NCI-H345 (cell line): ENCODE data around the gene VRK3.
A peak's percentile ranks its signal among the peaks of the same experiment; 100 is the strongest.
"Not testable (repeated sequence)": the region's sequence is repeated elsewhere in the genome, so short reads cannot be mapped to it uniquely, and the experiment has no call there.

Experiments
- DNase-seq: peaks from one replicate; lab custom pipeline; 2025; lab: John Stamatoyannopoulos, UW

VRK3 gene

DNA sequence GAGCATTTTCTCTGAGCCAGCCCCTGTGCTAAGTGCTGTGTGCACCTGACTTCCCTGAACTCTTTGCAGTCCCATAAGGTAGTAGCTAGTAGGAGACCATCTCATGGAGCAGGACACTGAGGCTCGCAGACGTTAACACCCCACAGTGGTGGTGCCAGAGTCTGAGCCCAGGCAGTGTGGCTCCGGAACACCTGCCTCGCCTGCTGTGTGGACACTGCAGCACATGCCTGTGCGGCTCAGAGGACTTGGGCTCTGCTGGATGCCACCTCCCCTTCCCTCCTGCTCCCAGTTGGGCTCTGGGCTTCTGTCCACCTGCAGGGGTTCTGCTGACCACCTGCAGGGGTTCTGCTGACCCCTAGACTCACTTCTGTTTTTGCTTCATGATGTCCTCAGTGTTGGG lies 37.2 kb downstream of the VRK3 start:
- no peak for DNase-seq

DNA sequence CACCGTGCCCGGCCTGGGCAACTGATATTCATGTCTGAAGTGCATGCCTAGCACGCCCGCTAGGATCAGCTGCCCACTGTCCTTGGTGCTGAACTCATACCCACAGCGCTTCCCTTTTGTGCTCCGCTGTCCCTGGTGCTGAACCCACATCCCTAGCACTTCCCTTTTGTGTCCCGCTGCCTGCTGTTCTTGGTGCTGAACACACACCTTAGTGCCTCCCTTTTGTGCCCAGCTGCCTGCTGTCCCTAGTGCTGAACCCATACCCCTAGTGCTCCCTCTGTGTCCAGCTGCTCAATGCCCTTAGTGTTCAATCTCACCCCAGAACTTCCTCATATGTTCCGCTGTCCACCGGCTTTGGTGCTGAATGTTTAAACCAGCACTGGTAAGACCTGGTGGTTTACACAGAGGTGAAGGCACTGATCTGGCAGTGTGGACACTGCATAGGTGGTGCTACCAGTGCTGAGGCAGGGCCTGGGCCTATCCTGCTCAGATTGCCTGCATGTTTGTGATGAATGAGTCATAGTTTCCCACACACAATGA lies 37.9 kb downstream of the VRK3 start:
- DNase-seq = no peak

DNA sequence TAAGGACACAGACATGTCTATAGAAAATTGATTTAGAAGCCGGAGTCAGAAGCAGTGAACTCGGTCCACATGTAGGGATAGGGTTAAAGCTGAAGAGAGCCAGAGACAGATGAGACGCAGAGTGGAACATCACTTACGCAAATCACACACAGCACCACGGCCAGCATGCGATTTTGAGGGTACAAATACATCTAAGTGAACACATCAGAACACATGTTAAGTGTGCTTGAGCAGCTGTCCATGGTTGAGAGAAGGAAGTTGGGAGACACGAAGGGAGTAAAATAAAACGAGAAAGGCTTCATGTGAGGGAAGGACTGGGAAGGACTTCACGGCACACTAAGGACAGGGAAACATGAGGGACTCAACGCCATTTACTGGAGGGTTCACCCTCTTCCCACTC lies 38.8 kb downstream of the VRK3 start:
- DNase-seq = no peak

DNA sequence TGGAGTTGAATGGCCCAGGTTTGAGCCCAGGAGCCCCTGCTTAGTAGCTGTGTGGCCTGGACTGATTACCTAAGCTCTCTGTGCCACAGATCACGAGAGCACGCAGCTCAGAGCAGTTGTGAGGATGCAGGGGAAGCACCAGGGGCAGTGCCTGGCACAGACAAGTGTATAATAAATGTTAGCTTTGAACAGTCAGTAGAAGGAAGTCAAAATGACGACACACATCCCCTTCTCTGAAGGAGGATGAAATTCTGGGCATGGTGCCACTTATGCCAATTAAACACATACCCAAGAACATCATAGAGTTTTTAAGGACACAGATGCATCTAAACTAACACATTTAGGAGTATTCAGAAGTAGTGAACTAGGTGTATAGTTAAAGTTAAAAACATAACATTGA lies 39.3 kb downstream of the VRK3 start:
- no peak for DNase-seq

DNA sequence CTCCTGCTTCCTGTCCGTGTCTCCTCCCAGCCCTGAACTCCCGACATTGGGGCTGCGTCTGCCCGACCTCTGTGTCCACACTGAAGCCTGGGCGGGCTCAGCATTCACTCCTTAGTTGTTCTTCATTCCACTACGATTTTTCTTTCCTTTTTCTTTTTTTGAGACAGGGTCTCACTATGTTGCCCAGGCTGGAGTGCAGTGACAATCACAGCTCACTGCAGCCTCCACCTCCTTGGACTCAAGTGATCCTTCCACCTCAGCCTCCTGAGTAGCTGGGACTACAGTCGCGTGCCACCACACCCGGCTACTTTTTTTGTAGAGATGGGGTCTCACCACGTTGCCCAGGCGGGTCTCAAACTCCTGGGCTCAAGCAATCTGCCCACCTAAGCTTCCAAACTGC lies 40.7 kb downstream of the VRK3 start:
- DNase-seq = no peak

DNA sequence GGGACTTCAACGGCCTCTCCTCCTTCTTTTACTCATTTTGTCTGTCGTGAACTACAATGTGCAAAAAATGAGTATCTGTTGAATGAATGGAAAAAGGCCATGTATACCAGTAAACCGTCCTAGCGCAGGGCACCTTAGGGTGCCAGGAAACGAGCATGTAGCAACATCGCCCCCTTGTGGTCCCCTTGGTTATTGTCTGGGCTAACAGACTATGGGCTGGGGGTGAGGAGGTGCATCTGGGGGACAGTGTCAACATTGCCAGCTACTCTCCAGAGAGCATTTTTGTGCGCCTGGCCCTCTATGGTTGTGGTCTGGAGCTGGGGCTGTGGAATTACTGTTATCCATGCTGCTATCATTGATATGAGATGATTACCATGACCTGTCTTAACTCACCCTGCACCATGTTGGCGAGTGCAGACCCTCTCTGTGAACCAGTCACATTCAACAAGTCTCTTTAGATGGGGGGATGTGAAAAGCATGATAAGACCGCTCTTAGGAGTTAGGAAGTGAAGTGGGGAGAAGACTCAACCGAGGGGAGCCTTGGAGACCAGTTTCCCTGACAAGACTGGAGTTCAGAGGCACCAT lies 41.4 kb downstream of the VRK3 start:
- DNase-seq = peak; percentile 36

DNA sequence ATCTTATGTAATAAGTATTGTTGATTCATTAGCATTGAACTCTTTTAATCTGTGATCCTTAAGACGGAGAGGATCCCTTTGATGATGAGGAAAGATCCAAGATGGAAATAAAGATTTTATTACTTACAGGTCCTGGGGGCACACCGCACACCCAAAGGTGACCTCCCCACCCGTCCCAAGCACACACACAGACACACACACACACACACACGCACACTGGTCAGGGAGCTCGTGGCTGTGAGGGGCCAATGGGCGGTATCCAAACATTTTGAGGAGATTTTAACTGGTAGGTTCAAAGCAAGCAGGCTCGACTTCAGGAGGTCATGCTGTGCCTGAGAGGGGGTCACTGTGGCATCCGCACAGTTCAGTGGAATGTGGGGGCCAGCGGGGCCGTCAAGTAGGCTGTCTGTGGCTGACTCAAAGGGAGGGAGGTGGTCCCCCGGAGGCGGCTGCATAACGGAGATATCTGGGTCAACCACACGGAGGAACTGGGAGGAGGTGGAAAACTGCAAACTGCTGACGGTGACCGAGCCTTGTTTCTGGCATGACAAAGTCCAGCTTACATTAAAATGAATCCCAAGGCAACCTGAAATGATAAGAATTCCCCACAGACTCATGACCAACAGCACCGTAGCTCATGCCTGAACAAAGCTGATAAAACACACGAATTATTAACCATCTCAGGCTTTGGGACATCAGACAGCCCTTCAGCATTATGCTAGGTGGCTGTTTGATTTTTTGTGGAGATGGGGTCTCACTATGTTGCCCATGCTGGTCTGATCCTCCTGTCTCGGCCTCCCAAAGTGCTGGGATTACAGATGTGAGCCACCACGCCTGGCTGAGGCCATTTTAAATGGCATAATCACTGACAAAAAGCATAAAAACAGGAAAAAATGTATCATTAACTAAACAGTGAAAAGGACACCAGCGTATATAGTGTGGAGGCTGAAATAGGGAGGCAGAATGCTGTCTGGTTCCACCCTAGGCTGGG lies 43.3 kb downstream of the VRK3 start:
- no peak for DNase-seq

DNA sequence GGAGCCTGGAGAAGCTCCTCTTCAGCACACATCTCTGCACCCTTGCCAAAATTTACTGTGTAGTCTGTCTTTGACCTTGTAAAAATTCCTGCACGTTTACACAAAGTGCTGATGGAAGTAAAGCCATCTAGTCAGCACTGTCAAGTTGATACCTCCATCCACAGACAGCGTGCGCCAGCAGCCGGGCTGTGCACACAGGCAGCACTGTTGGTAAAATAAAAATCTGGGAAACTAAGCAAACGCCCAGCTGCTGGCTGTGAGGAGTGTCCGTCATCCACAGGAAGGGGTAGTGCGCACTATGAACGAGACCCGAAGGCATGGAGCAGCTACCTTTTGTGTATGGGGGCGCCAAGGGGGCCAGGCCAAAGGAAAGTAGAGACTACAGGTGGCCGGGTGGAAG lies 46.8 kb downstream of the VRK3 start:
- DNase-seq = no peak

DNA sequence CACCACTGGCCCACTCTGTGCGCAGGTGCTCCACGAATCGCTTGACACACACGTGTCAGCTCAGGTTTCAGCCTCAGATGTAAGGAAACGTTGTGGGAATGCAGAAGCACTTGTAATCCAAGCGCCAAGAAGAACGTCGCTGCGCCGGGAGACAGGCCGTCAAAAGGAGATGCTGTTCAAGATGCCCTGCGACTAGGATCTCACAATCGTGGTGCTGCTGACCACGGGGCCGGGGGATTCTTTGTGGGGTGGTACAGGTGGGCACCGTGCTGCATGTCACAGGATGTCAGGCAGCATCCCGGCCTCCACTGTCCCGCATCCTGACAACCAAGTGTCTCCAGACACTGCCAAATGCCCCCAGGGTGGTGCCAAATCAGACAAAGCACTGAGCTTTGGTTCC lies 47.3 kb downstream of the VRK3 start:
- DNase-seq = no peak

DNA sequence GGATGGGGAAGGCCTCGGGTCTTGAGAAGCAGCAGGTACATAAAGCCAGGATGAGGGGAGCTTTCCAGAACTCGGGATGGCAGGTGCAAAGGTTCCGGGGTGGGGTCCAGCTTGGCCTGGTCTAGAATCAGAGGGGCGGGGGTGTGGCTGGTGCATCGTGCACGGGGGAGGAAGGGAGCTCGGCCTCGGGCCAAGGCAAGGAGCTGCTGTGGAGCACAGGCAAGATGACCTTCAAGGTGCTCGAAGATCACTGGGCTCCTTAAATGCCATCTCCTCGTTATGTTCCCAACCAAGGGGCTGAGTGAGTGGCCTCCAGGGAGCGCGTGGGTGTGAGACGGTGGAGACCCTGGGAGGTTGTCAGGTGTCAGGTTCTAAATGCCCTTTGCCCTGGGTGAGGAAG lies 48.1 kb downstream of the VRK3 start:
- DNase-seq = no peak

DNA sequence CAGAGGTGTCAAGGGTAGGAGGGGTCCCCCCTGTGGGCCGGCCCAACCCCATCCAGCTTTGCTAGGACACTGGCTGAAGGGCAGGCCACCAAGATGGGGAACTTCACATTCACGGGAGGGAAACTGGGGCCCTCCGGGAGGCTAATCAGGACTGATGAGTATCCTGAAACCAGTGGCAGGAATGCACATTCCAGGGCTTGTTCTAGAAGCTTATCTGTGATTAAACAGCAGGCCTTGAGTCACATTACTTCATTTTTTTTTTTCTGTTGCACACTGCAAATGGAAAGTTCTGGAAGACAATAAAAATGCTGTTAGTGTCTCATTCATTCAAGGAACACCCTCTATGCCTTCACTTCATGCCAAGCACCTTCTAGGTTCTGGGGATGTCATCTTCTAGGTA lies 48.7 kb downstream of the VRK3 start:
- no peak for DNase-seq

DNA sequence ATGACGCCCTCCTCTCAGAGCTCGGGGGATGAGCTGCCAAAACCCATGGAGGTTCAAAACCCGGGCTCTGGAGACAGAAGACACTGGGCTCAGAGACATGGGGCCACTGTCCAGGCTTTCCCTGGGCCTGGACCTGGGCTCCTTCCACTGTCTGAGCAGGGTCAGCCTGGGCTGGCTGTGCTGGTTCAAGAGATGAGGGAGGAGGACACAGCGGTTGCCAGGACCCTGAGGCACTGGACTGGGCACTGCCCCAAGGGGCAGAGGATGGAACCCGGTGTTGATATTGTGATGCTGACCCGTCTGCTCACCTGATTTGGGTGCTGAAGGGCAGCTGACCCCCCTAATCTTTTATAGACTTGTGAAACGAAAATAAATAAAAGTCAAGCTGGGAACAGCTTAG lies 50.1 kb downstream of the VRK3 start:
- no peak for DNase-seq

DNA sequence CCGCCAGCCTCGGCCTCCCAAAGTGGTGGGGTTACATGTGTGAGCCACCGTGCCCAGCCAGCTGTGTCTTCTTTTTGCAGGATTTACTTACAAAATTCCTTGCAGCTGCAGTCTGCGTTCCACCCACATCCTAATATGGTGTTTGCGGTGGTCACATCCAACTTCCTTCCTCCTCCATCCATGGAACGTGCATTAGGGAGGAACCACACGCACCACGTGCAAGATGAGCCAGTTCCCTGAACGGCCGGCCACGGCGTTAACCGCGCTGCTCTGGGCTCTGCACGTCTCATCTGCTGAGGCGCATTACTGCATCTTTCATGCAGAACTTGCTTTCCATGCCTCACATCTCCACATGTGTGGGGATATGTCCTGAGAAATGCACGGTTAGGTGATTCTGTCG lies 51.2 kb downstream of the VRK3 start:
- no peak for DNase-seq

DNA sequence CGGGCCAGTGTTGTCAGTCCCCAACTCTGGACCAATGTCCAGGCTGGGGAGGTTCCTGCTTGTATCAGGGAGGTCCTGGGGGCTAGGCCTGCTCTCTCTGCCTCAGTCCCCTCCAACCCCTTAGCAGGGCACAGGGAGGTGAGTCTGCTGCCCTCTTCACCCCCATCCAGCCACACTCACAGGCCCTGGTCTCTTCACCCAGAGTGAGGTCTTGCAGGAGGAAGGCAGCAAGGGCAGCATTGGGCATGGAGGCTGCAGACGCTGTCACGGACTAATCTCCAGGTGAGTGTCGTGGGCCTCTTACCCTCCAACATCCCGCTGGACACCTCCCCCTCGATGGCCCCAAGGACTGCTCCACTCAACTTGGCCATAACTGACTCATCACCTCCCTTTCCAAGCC lies 52.3 kb downstream of the VRK3 start:
- no peak for DNase-seq

DNA sequence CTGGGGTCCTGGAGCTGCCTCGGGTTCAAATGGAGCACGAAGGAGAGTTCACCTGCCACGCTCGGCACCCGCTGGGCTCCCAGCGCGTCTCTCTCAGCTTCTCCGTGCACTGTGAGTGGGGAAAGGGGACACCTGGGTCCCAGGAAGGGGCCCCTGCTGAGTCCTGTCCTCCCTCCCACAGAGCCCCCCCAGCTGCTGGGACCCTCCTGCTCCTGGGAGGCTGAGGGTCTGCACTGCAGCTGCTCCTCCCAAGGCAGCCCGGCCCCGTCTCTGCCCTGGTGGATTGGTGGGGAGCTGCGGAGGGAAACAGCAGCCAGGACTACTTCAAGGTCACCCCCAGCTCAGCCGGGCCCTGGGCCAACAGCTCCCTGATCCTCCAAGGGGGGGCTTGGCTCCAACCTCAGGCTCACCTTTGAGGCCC lies 53.2 kb downstream of the VRK3 start:
- DNase-seq = no peak

DNA sequence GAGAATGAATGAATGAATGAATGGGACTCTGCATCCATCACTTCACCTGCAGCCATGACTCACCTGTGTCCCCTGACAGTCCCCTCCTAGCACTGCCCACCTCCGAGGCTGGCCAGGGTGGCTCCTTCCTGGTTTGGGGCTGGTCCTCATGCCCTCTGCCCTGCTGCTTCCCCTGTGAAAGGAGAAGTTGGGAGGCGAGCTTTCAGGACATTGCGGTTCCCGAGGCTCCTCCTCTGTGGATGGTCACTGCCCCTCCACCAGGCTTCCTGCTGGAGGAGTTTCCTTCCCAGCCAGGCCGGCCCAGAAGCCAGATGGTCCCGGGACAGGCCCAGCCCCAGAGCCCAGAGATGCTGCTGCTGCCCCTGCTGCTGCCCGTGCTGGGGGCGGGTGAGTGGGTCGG lies 55.8 kb downstream of the VRK3 start:
- DNase-seq = not testable (repeated sequence)

DNA sequence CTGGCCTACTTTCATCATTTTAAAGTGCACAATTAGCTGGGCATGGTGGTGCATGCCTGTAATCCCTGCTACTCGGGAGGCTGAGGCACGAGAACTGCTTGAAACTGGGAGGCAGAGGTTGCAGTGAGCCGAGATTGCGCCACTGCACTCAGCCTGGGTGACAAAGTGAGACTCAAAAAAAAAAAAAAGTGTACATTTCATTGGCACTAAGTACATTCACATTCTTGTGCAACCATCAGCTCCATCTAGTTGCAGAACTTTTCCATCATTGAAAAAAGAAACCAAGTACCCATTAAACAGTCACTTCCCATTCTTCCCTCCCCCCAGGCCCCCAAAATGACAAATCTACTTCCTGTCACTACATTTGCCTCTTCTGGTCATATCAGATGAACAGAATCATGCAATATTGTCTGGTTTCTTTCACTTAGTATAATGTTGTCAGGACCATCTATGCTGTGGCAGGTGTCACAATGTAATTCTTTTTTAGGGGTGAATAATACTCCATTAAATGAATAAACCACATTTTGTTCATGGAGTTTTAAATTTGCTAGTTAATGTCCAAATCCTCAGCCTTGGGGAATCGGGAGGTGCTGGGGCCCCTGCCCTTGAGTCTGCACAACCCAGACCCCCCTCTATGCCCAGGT lies 56.8 kb downstream of the VRK3 start:
- DNase-seq = no peak

DNA sequence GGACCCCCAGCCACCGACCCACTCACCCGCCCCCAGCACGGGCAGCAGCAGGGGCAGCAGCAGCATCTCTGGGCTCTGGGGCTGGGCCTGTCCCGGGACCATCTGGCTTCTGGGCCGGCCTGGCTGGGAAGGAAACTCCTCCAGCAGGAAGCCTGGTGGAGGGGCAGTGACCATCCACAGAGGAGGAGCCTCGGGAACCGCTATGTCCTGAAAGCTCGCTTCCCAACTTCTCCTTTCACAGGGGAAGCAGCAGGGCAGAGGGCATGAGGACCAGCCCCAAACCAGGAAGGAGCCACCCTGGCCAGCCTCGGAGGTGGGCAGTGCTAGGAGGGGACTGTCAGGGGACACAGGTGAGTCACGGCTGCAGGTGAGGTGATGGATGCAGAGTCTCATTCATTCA lies 64.2 kb downstream of the VRK3 start, which contains the start of gene SIGLEC11:
SIGLEC11 (minus strand) TSS at position 193 of the 400 bp plus-strand sequence; CDS start at position 102, 91 bp downstream.
- DNase-seq = not testable (repeated sequence)

DNA sequence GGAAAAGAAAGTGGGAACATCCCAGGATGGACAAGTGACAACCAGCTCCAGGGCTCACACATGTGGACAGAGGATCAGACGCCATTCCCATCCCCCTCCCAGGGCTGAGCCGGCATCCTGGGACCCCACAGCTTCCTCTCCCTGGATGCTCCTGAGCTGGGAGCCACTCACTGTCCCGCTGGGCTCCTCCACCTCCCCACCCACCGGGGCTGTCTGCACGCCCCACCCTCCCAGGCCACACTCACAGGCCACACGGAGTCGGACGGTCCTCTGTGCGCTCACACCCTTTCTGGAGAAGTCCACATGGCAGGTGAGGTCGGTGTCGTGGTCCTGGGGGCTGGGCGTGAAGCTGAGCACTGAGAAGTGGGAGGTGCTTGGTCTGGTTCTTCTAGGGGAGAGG lies 65.3 kb downstream of the VRK3 start:
- DNase-seq = not testable (repeated sequence)

DNA sequence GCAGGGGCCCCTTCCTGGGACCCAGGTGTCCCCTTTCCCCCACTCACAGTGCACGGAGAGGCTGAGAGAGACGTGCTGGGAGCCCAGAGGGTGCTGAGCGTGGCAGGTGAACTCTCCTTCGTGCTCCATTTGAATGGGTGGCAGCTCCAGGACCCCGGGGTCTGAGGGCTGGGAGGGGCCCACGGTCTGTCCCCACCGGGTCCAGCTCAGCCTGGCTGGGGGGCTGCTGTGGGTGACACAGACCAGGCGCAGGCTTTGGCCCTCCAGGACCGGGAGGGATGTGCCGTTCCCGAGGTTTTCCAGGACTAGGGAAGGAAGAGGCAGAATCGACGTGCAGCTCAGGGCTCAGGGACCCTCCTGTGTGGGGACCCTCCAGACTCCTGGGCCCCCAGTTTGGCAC lies 66.6 kb downstream of the VRK3 start:
- DNase-seq = not testable (repeated sequence)

DNA sequence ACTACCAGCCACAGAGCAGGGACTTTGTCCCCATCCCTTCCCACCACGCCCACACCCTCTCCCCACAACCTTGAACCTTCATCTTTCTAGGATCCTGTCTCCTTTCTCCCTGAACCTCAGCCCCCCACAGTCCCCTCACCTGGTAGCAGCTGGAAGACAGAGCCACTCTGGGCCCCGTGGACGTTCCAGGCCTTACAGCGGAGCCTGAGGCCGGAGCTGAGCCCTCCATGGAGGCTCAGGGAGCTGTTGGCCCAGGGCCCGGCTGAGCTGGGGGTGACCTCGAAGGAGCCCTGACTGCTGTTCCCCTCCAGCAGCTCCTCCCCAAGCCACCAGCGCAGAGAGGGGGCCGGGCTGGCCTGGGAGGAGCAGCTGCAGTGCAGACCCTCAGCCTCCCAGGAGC lies 67.0 kb downstream of the VRK3 start:
- DNase-seq = not testable (repeated sequence)

DNA sequence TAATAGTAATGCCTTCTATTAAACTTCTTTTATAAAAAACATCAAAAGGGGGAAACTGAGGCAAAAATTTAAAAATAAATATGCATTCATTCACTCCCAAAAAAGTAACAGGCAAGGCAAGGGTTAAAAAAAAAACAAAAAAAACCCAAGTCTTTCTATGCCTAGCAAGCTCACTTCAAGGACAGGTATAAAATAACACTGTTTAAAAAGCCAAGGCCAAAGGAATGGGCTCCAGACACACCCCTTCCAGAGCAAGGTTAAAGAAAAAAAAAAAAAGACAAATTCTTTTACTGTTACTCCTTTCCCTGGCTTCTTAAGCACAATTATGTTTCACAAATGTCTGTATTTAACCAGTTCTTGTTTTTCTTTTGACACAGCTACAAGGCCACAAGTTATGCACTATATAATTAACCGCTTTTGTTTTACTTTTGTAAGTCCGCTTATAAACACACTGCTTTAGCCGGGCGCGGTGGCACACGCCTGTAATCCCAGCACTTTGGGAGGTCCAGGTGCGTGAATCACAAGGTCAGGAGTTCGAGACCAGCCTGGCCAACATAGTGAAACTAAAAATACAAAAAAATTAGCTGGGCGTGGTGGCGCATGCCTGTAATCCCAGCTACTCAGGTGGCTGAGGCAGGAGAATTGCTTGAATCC lies 67.8 kb downstream of the VRK3 start:
- DNase-seq = no peak
